Measurements from ENCODE around the gene WFS1.

Gene WFS1

GRCh38 chr4:6290256-6290655 is 20.6 kb downstream of the WFS1 start:
- H3K4me3 ChIP-seq (ENCODE audit: low read depth, low read length) = no peak overlapping the region
- TF ChIP-seq, protein P1, sequence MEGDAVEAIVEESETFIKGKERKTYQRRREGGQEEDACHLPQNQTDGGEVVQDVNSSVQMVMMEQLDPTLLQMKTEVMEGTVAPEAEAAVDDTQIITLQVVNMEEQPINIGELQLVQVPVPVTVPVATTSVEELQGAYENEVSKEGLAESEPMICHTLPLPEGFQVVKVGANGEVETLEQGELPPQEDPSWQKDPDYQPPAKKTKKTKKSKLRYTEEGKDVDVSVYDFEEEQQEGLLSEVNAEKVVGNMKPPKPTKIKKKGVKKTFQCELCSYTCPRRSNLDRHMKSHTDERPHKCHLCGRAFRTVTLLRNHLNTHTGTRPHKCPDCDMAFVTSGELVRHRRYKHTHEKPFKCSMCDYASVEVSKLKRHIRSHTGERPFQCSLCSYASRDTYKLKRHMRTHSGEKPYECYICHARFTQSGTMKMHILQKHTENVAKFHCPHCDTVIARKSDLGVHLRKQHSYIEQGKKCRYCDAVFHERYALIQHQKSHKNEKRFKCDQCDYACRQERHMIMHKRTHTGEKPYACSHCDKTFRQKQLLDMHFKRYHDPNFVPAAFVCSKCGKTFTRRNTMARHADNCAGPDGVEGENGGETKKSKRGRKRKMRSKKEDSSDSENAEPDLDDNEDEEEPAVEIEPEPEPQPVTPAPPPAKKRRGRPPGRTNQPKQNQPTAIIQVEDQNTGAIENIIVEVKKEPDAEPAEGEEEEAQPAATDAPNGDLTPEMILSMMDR (IDR thresholded peaks at IDR 0.05; ENCODE audit: borderline replicate concordance, insufficient read depth, low read depth, low read length) = no peak

- TF ChIP-seq, protein P1 (IDR thresholded peaks at IDR 0.05; ENCODE audit: borderline replicate concordance, insufficient read depth, low read depth, low read length) = no peak
- no peak overlapping the region for H3K4me3 ChIP-seq (ENCODE audit: low read depth, low read length)
These were observed 21.3 kb downstream of the WFS1 start for GRCh38 chr4:6290769-6291547.

DNA sequence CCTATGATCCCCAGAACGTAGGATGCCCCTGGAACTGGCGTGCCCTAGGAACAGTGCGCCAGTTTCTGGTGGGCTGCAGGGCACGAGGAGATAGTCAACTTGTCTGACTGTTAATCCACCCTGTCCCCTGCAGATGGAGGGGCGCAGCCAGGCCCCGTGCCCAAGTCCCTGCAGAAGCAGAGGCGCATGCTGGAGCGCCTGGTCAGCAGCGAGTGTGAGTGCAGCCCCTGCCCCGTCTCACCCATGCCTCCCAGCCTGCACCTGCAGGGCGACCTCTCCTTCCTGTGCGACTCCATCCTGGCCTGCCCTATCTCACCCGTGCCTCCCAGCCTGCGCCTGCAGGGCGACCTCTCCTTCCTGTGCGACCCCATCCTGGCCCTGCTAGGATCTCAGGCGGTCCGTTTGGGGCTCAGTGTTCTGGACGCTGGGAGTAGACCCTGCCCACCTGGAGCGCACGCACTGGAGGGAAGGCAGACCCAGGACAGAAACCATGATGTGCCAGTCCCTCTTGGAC is 22.2 kb downstream of the WFS1 start:
- TF ChIP-seq, protein P1 (IDR thresholded peaks at IDR 0.05; ENCODE audit: borderline replicate concordance, insufficient read depth, low read depth, low read length) = no peak
- no peak overlapping the region for H3K4me3 ChIP-seq (ENCODE audit: low read depth, low read length)

GRCh38 chr4:6292376-6293096 is 22.9 kb downstream of the WFS1 start:
- H3K4me3 ChIP-seq (ENCODE audit: low read depth, low read length) = no peak overlapping the region
- TF ChIP-seq, protein P1 (IDR thresholded peaks at IDR 0.05; ENCODE audit: borderline replicate concordance, insufficient read depth, low read depth, low read length) = no peak

- TF ChIP-seq, protein P1 (IDR thresholded peaks at IDR 0.05; ENCODE audit: borderline replicate concordance, insufficient read depth, low read depth, low read length) = no peak
- H3K4me3 ChIP-seq (ENCODE audit: low read depth, low read length) = no peak overlapping the region
These were observed 23.4 kb downstream of the WFS1 start for GRCh38 chr4:6293097-6293445.

GRCh38 chr4:6293661-6294060 is 24.0 kb downstream of the WFS1 start:
- no peak overlapping the region for H3K4me3 ChIP-seq (ENCODE audit: low read depth, low read length)
- TF ChIP-seq, protein P1 (IDR thresholded peaks at IDR 0.05; ENCODE audit: borderline replicate concordance, insufficient read depth, low read depth, low read length) = no peak
